ENCODE measurements around the gene PKP3.
"Not testable (repeated sequence)": the region's sequence is repeated elsewhere in the genome, so short reads cannot be mapped to it uniquely, and the experiment has no call there.

PKP3 gene

DNA sequence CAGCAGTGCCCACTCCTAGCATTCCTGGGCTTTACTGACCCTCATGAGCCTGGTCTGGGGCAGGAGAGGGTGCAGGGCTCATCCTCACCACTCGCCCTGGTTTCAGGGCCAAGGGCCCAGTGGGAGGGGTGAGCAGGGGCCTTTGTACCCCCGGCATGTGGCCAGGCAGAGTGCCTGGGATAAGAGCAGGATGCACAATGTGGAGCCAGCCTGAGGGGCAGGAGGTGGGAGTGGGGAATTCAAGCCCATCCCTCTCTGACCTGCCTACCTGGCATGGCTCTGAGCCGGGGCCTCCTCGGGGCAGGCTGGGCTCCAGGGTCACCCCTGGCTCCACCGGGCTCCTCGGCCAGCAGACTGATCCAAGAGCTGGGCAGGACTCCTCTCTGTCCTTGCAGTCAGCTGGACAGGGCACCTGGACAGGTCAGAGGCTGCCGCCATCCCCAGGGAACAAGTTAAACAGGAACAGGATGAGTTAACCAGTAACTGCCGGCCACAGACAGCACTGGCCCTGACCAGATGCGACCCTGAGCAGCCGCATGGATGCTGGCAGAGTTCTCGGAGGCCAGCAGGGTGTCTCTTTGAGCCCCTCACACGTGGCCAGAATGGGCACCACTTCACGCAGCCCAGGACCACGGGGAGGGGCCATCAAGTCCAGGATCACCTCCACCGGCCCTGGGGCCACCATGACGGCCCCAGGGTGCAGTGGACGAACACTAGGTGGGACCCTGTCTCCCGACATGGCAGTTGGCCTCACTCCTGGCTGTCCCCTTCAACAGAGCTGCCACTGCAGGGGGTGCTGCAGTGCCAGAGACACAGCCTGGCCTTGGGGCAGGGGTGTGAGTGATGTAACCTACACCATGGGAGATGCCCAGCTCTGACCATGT is 15.8 kb downstream of the PKP3 start:
- DNase-seq (ENCODE audit: low spot score), result no peak

DNA sequence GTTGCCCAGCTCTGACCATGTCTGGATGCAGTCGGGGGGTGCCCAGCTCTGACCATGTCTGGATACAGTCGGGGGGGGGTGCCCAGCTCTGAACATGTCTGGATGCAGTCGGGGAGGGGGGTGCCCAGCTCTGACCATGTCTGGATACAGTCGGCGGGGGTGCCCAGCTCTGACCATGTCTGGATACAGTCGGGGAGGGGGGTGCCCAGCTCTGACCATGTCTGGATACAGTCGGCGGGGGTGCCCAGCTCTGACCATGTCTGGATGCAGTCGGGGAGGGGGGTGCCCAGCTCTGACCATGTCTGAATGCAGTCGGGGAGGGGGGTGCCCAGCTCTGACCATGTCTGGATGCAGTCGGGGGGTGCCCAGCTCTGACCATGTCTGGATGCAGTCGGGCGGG is 16.7 kb downstream of the PKP3 start:
- not testable (repeated sequence) for DNase-seq (ENCODE audit: low spot score)

DNA sequence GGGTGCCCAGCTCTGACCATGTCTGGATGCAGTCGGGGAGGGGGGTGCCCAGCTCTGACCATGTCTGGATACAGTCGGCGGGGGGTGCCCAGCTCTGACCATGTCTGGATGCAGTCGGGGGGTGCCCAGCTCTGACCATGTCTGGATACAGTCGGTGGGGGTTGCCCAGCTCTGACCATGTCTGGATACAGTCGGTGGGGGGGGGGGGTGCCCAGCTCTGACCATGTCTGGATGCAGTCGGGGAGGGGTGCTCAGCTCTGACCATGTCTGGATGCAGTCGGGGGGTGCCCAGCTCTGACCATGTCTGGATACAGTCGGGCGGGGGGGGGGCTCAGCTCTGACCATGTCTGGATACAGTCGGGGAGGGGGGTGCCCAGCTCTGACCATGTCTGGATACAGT is 17.5 kb downstream of the PKP3 start:
- DNase-seq (ENCODE audit: low spot score), result not testable (repeated sequence)

DNA sequence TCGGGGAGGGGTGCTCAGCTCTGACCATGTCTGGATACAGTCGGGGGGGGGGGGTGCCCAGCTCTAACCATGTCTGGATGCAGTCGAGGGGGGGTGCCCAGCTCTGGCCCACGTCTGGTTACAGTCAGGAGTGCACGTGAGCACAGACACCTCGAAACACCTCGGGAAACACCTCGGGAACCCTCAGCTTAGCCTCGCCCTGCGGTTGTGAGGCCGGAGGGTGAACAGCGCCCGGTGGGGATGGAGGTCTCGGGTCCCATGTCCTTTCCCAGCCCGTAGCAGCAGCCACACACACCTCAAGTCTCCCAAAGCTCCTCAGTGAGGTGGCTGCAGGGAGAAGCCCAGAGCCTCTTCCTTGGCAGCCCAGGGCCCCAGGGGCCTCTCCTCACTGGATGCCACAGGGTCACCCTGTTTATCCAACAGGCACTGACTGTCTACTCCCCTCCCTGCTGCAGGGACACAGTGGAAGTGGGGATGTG is 18.7 kb downstream of the PKP3 start:
- DNase-seq (ENCODE audit: low spot score), result no peak

DNA sequence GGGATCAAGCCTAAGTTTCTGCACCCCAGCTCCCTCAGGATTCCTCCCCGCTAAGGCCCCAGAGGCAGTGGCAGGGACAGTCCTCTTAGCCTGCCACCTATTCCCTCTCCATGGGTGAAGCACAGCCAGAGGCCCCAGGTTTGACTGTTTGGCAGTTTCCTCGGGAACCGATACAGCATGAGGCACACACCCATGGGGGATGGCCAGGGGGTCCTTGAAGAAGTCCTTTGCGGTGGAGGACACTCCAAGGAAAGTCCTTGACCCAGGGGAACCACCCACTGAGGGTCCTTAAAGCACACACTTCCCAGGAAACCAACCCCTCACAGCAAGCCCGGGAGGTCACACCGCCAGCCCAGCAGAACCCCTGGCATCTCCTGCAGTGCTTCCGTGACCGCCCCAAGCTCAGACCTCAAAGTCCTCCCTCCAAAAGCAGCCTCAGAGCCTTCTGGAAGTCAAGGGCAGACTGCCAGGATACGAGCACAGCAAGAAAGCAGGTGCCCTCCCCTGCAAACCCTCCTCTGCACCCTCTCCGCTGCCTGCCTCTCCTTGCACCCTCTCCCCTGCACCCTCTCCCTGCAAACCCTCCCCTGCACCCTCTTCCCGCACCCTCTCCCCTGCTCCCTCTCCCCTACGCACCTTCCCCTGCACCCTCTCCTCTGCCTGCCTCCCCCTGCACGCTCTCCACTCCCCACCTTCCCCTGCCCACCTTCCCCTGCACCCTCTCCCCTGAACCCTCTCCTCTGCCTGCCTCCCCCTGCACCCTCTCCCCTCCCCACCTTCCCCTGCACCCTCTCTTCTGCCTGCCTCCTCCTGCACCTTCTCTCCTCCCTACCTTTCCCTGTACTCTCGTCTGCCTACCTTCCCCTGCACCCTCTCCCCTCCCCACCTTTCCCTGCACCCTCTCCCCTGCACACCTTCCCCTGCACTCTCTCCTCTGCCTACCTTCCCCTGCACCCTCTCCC is 19.4 kb downstream of the PKP3 start:
- no peak for DNase-seq (ENCODE audit: low spot score)

DNA sequence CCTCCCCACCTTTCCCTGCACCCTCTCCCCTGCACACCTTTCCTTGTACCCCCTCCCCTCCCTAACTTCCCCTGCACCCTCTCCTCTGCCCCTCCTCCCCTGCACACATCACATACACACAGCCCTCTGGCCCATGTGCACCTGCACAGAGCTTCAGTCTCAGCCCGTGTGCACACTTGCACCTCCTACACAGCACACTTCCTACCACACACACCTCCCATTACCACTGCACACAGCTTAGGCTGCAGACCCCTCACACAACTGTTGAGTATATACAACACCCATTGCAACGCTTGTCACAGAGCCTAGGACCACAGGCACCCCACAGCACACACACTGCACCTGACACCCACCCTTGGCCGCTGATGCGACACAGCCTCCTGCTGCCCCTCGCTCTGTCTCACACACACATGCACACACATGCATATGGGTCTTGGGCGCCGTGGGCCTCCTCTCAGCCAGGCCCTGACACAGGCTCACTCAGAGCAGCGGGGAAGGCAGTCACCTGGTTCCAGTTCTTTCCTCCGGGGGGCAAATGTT is 20.4 kb downstream of the PKP3 start:
- DNase-seq (ENCODE audit: low spot score), result no peak

DNA sequence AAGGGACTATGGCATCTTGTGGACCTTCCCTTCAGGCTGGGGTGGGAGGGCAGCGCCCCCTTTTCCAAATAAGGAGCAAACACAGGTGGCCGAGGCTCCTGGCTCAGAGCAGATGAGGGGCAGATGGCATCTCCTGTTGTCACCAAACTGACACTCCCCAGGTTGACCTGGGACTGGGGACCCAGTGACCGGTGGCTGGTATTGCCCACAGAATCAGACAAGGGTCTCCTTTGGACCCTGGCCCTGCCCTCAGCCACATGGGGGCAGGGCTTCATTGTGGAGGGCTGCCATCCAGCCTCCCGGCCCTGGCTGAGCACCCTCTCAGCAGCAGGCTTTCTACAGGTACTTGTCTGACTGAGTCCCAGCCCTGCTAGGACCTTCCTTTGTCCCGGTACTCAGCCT is 21.6 kb downstream of the PKP3 start:
- DNase-seq (ENCODE audit: low spot score), result no peak

DNA sequence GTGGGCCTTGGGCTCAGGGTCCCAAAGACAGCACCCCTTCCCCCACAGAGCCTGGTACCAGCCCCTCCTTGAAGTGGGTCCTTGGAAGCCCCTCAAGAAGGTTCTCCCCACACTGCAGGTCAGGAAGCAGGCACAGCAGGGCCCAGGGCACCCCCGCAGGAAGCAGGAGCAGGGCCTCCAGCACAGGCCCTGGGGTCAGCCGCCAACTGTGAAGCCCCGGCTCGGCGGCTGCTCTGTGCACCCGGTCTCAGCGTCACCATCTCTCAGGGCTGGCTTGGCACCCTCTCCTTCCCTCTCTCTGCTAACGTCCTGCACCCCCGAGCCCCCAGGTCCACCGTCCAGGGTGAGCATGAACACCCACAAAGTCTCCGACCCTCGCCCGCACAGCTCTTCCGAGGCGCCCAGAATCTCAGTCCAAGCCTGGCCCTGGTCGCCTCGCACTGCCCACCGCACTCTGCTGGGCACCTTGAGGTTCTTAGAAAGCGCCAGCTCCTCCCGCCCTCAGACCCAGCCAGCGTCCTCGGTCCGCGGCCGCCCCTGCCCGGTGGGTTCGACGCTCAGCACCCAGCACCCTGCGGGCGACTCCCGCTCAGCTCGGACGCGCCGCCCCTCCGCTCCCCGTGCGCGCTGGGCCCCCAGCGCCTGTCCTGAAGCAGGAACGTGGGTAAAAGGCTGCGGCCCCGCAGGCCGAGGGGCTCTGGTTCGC is 22.2 kb downstream of the PKP3 start:
- no peak for DNase-seq (ENCODE audit: low spot score)

DNA sequence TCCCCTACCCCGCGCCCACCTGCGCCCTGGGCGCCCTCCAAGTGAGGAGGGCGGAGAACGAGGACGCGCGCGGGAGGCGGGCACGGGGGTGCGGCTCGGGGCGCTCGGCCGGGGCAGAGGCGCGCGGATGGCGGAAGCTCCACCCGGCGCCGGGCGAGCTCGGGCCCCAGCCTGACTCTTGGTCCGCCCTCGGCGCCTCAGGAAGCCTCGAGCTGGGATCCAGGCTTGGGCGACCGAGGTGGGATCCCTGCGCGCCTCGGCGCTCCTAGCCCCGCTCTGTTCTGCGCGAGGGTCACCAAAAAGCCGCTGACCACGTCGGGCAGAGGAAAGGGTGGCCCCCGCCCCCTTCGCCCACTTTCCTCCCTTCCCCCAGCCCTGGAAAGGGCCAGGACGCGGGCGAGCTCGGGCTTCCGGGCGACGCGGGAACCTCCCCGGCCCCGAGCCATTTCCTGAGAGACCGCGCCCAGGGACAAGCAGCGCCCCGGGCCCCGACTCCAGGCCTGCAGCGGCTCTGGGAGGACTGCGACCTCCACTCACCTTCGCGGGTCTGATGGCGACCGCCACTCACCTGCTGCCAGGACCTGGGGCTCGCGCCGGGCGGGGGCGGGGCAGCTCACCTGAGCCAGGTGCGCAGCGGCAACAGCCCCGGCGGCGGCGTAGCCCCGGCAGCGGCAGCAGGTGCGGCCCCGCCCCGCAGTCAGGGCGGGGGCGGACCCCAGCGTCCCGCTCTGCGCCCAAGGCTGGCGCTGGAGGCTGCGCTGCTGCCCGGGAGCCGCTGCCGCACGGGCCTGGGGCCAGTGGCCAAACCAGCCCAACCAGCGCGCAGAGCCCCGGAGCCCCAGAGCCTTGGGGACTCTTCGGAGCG is 23.0 kb downstream of the PKP3 start:
- peak; percentile 68 for DNase-seq (ENCODE audit: low spot score)

DNA sequence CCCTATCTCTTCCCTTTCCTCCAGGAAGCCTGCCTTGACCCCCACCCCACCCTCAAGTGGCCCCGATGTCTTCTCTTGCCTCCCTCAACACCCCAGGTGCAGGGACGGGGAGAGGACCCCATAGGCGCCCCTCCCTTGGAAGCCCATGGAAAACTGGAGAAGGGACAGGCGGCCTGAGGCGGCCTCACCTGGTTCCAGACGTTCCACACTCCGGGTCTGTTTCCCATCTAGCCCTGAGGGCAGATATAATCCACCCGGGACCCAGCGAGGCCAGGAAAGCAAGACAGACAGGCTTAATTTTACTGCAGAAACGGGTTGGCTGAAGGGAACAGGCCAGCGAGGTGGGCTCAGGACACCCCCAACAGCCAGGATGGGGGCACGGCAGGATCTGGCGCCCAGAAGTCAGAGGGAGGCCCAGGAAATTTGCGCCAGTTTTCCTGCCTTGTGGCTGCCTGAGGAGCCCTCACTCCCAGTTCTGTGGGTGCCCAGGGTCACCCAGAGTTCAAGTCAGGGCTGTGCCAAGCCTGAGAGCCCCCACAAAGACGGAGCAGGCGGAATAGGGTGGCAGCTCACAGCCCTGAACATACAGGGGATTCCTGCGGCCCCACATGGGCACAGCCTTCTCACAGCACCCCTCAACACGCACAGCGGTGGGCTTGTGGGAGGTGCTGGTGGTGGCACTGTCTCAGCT is 23.8 kb downstream of the PKP3 start:
- no peak for DNase-seq (ENCODE audit: low spot score)

DNA sequence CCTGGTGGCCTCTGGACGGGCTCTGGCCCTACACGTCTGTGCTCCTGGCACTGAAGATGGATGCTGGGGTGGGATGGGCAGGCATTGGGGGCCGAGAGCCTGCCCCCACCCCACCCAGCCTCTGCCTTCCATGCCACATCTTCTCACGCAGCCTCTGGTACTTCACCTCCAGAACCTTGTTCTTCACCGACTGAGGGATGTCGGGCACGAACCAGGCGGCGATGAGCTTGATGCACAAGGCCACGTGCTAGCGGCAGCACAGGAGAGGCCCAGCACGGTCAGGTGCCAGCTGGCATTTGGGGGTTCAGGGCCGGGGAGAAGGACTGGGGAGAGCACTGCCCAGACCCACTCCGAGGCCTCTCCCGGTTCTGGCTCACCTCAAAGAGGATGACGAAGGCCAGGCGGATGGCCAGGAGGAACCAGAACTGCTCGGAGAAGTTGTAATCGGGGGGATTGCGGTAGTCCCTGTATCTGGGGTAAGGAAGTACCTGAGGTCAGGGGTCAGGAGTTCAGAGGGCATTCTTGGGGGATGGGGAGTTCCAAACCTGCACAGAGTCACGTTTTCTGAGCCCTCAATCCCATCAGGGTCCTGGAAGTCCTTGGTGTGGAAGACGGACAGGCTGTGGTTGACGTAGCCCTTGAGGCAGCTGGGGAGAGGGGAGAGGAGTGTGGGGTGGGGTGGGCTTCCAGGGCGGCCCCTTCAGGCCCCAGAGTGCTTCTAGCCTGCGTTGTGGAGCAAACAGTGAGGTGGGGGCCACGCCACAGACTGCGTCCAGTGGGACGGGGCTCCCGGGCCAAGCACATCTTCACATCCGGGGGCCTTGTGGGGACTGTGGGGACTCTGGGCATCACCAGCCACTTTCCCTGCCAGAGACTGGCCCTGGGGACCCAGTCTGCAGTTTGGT is 24.6 kb downstream of the PKP3 start:
- DNase-seq (ENCODE audit: low spot score), result no peak

DNA sequence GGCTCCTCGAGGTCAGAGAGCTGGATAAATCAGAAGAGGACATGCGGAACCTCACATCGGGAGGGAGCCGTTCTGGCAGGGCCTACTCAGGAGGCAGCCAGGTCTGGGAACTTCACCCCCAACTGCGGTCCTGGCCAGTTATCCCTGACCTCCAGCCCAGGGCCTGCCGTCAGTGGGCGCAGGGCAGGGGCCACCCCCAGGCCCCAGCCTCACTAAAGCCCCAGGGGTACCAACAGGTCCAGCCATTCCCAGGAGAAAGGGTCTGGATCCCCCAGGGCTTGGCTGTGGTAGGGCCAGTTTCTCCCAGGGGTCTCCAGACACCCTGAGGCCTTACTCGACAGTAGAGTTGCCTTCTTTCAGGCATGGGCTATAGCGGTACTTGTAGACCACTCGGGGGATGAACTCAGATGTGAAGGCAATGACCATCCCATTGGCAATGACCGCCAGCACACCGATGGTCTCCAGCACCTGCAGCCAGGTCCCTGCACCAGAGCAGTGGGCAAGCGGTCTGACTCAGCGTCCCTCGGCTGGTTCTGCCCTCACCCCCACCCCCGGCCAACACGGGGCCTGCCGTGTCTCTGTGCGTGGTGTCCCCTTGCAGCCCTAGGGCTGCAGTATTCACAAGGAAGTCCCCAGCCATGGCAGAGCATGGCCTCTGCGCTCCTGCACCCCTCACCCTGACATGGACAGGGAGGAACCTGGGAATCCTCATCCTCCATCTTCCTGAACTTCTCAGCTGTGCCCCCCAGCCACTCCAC is 25.4 kb downstream of the PKP3 start:
- no peak for DNase-seq (ENCODE audit: low spot score)

DNA sequence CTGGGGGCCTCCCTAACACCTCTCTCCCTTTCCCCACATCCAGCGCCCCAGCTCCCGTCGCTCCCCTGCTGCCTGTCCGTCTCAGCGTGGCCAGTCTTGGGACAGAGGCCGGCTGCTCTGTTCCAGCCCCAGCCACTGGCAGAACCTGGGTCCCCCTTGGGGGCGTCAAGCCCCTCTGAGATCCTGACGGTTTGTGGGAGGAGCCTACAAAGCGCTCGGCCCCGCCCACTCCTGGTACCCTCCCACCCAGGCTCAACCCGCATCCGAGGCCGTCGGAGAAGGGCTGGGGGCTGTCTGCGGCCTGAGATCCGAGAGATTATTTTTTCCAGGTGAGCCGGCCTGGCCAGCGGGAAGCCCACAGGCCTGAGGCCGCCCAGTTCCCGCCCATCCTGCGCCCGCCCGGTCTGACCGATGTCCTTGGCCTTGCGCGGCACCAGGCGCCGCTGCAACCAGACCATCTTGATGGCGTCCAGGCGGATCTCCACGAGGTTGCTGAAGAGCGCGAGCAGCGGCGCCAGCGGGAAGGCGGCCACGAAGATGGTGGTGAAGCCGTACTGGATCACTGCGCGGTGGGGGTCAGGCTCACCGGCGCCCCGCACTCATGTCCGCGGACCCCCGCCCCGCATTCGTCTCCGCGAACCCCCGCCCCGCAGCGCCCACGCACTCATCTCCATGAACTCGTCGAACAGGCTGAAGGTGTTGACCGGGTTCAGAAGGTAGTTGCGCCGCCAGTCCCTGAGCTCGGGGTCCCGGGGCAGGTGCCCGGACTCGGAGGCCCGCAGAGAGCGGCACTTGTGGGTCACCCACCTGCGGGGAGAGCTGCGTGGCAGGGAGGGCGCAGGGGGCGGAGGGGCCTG is 26.3 kb downstream of the PKP3 start:
- no peak for DNase-seq (ENCODE audit: low spot score)

DNA sequence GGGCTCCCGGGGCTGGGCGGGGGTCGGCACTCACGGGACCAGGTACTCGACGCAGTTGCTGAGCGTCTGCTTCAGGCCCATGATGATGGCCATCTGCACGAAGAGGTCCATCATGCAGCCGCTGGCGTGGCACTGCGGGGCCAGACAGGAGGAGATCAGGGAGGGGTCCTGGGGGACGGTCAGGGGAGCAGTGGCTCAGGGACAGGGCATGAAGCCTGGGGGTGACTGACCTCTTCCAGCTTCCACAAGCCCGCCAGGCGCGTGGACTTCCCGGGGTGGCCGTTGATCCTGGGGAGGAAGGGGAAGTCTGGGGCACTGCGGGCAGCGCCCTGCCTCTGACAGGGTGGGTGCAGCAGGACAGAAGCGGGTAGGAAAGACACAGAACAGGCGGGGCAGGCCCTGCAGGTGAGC is 26.9 kb downstream of the PKP3 start:
- no peak for DNase-seq (ENCODE audit: low spot score)

DNA sequence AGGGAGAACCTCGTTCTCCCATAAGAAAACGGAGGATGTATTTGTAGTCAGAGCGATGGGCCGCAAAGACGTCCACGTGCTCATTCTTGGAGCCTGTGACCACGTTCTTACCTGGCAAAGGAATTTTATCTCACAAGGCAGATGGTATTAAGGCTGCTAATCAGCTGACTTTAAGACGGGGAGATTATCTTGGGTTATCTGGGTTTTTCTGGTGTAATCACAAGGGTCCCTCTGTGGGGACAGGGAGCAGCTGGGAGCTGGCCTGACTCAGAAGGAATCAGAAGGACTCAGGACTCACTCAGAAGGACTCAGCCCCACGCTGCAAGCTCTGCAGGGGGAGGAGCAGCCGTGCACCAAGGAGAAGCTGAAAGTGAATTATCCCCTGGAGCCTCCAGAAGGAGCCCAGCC is 28.2 kb downstream of the PKP3 start:
- no peak for DNase-seq (ENCODE audit: low spot score)

DNA sequence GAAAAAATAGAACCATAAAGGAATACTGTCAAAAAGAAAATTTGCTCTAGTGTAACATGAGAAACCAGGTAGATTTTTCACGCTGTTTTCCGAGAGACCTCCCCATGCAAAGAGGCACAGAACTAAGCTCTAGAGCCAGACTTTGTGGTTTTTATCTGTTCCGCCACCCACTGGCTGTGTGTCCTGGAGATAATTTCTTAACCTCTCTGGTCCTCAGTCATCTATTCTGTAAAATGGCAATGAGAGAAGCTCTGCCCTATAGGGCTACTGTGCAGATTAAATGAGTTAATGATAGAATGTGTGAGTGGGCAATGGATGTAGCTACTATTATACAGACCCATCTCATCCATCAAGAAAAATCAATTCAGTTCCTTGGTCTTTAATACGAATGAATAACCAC is 30.2 kb downstream of the PKP3 start:
- no peak for DNase-seq (ENCODE audit: low spot score)

DNA sequence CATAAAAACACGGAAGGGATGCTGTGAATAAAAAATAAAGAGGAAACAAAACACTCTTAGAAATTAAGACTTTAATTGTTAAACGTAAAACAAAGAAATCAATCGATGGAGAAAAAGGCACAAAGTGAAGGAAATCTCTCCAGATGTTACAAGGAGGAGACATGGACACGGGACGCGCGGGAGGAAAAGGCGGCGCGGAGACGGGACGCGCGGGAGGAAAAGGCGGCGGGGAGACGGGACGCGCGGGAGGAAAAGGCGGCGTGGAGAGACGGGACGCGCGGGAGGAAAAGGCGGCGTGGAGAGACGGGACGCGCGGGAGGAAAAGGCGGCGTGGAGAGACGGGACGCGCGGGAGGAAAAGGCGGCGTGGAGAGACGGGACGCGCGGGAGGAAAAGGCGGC is 30.8 kb downstream of the PKP3 start:
- DNase-seq (ENCODE audit: low spot score), result not testable (repeated sequence)

Data from AG20443 (cell line).